ENCODE data around the gene B3GAT2.

DNA sequence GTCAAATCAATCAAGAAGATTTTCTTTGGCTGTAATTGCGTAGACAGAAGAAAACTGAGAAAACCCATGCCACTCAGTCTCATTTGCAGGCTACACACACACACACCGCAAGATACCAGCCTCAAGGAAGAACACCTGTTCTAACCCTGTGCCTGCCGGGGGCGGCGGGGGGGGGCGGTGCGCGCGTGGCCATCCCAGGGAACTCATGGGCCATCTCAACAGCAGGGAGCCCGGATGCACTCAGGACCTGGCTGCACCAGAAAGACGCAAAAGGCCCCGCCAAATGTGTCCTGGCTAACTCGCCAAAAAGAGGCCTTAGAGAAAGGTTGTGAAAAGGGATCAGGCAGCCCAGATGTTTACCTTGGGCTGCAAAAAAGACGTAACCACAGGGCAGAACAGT is 2.1 kb downstream of the B3GAT2 start:
- TF ChIP-seq POLR2A (IDR thresholded peaks at IDR 0.05) = no peak
- TF ChIP-seq, protein P1, sequence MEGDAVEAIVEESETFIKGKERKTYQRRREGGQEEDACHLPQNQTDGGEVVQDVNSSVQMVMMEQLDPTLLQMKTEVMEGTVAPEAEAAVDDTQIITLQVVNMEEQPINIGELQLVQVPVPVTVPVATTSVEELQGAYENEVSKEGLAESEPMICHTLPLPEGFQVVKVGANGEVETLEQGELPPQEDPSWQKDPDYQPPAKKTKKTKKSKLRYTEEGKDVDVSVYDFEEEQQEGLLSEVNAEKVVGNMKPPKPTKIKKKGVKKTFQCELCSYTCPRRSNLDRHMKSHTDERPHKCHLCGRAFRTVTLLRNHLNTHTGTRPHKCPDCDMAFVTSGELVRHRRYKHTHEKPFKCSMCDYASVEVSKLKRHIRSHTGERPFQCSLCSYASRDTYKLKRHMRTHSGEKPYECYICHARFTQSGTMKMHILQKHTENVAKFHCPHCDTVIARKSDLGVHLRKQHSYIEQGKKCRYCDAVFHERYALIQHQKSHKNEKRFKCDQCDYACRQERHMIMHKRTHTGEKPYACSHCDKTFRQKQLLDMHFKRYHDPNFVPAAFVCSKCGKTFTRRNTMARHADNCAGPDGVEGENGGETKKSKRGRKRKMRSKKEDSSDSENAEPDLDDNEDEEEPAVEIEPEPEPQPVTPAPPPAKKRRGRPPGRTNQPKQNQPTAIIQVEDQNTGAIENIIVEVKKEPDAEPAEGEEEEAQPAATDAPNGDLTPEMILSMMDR (IDR thresholded peaks at IDR 0.05) = no peak

Measured in adrenal gland (tissue), 5 donors.